ENCODE results near the gene TTLL1.

DNA sequence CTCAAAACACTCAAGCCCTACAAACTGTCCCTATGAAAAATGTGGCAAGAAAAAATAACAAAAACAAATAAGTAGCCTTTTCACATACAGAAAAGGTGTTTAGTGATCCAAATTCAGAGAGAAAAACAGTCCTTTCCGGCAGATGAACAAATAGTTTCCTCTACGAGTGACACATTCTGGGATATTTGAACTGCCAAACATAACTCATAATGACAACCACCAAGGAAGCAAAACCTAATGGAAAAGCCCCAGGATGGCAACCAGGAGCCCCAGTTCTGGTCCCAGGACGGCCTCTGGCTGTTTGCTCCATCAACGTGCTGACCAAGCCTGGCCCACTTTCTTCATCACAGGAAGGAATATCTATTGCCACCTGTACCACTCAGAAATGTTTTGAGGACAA is 80.3 kb downstream of the TTLL1 start:
- TF ChIP-seq, protein P1, sequence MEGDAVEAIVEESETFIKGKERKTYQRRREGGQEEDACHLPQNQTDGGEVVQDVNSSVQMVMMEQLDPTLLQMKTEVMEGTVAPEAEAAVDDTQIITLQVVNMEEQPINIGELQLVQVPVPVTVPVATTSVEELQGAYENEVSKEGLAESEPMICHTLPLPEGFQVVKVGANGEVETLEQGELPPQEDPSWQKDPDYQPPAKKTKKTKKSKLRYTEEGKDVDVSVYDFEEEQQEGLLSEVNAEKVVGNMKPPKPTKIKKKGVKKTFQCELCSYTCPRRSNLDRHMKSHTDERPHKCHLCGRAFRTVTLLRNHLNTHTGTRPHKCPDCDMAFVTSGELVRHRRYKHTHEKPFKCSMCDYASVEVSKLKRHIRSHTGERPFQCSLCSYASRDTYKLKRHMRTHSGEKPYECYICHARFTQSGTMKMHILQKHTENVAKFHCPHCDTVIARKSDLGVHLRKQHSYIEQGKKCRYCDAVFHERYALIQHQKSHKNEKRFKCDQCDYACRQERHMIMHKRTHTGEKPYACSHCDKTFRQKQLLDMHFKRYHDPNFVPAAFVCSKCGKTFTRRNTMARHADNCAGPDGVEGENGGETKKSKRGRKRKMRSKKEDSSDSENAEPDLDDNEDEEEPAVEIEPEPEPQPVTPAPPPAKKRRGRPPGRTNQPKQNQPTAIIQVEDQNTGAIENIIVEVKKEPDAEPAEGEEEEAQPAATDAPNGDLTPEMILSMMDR (IDR thresholded peaks at IDR 0.05) = no peak
- TF ChIP-seq POLR2A (IDR thresholded peaks at IDR 0.05) (no peak), POLR2AphosphoS5 (IDR thresholded peaks at IDR 0.05) (no peak), EP300 (IDR thresholded peaks at IDR 0.05) (no peak)

All from sigmoid colon (tissue), 4 donors.